NCI-H69 (cell line): ENCODE data around the gene OPRL1.
"Not testable (repeated sequence)": the region's sequence is repeated elsewhere in the genome, so short reads cannot be mapped to it uniquely, and the experiment has no call there.

Experiments used
- DNase-seq: peaks from one replicate; lab custom pipeline; 2025; lab: John Stamatoyannopoulos, UW

OPRL1 gene

DNA sequence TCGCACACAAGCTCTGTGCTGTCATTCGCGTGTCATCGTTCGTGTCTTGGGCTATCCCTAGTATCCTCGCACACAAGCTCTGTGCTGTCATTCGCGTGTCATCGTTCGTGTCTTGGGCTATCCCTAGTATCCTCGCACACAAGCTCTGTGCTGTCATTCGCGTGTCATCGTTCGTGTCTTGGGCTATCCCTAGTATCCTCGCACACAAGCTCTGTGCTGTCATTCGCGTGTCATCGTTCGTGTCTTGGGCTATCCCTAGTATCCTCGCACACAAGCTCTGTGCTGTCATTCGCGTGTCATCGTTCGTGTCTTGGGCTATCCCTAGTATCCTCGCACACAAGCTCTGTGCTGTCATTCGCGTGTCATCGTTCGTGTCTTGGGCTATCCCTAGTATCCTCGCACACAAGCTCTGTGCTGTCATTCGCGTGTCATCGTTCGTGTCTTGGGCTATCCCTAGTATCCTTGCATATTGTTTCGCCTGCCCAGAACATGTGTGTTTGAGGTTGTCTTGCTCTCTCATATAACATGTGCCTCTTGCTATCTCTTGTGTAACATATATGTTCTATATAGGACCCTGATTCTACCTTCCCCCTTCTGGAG is 7.4 kb downstream of the OPRL1 start:
- not testable (repeated sequence) for DNase-seq

DNA sequence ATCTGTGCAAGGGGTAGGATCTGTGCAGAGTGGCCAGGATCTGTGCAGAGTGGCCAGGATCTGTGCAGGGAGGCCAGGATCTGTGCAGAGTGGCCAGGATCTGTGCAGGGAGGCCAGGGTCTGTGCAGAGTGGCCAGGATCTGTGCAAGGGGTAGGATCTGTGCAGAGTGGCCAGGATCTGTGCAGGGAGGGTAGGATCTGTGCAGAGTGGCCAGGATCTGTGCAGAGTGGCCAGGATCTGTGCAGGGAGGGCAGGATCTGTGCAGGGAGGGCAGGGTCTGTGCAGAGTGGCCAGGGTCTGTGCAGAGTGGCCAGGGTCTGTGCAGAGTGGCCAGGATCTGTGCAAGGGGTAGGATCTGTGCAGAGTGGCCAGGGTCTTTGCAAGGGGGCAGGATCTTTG is 8.7 kb downstream of the OPRL1 start:
- not testable (repeated sequence) for DNase-seq

DNA sequence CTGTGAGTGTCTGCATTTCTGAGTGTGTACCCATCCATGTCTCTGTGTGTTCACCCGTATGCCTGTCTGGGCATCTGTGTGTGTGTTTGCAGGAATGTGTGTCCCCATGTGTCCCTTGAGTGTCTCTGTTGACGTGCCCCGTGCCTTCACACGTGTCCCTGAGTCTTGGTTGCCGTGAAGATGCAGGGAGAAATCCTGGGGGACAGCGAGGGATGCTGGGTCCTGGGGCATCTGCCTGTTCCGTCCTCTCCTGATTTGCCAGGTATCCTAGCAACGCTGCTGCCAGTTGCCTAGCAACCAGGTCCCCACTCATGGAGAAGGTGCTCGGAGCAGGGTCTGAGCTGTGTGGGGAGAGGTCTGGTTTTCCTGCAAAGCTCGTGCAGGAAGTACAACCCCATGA is 10.3 kb downstream of the OPRL1 start:
- peak; percentile 38 for DNase-seq

DNA sequence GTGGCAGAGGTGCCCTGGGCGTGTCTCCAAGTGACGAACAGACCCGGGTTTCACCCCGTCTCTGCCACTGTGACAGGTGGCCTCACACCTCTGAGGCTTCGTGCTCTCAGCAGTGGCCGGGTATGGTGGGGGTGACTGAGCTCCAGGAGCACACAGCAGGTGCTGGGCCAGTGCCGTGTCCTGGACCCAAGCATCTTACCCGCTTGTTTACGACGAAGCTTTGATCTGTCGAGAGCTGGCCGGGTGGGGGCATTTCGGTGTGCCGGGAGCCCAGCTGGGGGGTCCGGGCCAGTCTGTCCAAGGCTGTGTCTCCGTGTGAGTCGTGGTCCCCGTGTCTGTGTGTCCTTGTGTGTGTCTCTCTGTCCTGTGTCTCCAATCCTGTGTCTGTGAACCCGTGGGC is 11.5 kb downstream of the OPRL1 start:
- no peak for DNase-seq

DNA sequence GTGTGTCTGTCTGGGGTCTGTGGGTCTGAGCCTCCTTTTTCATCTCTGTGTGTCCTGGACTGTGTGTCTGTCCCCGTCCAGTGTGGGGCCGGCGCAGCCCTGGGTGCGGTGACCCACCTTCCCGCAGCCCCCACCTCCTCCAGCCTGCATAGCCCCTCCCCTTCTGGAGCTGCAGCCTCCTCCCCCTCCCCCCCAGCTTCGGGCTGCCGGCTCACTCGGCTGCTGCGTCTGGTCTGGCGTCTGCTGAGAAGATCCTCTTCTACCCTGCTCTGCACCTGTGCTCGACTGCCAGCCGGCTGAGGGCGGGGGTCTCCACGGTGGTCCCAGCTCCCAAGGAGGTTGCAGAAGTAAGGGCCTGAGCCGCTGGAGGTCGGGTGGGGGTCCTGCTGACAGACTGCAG is 11.9 kb downstream of the OPRL1 start:
- DNase-seq, result peak; percentile 34

DNA sequence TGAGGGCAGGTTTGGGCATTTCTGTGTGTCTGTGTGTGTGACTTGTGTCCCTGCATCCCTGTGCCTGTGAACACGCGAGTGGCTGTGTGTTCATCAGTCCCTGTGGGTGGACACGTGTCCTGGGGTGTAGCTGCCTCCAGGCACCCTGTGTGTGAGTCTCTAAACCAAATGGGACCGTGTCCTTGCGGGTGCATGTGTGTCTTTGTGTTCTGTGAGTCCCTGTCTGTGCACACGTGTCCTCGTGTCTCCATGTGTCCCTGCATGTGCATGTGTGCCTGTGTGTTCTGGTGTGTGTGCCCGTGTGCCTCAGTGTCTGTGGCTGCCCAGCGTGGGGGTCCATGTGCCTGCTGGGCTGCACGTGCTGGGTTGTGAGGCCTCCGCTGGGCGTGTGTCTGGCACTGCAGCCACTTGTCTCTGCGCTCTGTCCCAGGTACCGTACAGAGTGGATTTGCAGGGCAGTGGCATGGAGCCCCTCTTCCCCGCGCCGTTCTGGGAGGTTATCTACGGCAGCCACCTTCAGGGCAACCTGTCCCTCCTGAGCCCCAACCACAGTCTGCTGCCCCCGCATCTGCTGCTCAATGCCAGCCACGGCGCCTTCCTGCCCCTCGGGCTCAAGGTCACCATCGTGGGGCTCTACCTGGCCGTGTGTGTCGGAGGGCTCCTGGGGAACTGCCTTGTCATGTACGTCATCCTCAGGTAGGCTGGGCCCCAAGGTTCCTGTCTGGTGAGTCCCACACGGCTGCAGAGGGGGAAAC is 12.6 kb downstream of the OPRL1 start:
- no peak for DNase-seq

DNA sequence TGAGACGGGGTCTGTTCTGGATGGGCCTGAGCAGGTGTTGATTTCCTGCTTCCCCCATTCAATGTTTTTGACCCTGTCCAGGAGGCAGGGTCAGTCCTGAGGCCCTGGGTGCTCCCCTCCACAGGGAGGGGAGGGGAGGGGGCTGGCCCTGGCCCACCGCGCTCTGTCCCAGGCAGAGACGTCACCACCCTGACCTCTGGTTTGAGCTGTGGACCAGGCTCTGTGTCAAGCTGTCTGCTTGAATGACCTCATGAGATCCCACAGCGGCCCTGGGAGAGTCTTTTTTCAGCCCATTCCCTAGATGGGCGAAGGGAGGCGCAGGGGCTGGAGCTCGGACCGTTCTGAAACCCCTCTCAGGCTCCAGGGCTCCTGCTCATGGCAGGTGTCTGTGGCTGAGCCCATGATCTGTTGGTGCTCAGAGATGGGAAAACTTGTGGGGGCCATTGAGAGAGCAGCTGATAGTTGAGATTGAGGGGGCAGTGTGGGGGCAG is 13.2 kb downstream of the OPRL1 start:
- peak; percentile 7 for DNase-seq

DNA sequence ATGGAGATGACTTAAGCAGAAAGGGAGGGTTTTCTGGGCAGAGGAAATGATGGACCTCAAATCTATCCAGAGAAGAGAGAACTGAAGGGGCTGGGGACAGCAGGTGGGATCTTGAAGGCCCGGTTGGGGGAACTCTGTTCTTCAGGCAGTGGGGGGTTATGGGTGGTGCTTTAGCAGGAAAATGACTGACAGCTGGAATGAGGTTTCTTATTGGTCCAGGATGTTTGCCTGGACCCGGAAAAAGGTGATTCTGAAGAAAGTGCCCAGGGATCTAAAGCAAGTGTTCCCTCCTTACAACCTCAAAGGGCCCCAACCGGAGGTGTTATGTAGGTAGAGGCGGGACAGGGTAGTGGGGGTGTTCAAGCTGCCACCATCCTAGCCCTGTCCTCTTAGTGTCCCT is 15.6 kb downstream of the OPRL1 start:
- DNase-seq, result no peak

DNA sequence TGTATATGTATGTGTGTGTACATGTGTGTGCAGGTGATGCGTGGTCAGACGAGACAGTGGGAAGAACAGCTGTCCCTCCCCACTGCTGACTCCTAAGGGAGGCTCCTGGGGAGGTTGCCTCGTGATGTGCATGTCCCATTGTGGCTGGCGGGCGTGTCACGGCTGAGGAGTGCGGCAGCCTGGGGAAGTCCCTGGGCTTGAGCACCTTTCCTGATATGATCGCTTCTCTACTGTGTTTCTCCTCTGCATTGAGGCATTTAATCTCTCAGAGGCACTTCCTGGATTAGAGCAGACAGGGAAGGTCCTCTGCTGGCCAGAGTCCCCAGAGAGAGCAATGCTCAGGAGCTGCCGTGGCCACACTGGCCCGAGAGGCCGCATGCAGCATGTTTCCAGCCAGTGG is 16.0 kb downstream of the OPRL1 start:
- DNase-seq, result no peak

DNA sequence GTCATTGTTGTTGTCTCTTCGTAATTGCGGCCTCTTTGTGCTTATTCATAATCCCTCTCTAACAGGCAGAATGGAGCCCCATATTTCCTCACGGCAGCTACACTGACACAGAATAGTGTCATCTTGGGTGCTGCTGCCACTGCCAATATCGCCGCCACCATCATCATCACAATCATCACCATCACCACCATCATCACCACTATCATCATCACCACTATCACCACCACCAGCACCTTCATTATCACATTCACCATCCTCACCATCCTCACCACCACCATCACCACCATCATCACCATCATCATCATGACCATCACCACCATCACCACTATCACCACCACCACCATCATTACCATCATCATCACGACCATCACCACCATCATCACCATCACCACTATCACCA is 16.7 kb downstream of the OPRL1 start:
- no peak for DNase-seq

DNA sequence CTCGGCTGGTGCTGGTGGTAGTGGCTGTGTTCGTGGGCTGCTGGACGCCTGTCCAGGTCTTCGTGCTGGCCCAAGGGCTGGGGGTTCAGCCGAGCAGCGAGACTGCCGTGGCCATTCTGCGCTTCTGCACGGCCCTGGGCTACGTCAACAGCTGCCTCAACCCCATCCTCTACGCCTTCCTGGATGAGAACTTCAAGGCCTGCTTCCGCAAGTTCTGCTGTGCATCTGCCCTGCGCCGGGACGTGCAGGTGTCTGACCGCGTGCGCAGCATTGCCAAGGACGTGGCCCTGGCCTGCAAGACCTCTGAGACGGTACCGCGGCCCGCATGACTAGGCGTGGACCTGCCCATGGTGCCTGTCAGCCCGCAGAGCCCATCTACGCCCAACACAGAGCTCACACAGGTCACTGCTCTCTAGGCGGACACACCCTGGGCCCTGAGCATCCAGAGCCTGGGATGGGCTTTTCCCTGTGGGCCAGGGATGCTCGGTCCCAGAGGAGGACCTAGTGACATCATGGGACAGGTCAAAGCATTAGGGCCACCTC is 18.7 kb downstream of the OPRL1 start:
- DNase-seq, result no peak

DNA sequence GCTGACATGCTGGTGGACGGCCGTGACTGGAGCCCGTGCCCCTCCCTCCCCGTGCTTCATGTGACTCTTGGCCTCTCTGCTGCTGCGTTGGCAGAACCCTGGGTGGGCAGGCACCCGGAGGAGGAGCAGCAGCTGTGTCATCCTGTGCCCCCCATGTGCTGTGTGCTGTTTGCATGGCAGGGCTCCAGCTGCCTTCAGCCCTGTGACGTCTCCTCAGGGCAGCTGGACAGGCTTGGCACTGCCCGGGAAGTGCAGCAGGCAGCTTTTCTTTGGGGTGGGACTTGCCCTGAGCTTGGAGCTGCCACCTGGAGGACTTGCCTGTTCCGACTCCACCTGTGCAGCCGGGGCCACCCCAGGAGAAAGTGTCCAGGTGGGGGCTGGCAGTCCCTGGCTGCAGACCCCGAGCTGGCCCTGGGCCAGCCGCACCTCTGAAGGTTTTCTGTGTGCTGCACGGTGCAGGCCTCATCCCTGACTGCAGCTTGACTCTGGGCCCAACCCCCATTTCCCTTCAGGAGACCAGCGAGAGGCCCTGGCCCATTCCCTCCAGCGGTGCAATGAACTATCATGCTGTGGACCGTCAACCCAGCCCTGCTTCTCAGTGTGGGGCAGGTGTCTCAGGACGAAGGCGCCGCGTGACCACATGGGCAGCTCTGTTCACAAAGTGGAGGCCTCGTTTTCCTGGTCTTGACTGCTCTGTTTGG is 19.4 kb downstream of the OPRL1 start:
- DNase-seq, result peak; percentile 63

DNA sequence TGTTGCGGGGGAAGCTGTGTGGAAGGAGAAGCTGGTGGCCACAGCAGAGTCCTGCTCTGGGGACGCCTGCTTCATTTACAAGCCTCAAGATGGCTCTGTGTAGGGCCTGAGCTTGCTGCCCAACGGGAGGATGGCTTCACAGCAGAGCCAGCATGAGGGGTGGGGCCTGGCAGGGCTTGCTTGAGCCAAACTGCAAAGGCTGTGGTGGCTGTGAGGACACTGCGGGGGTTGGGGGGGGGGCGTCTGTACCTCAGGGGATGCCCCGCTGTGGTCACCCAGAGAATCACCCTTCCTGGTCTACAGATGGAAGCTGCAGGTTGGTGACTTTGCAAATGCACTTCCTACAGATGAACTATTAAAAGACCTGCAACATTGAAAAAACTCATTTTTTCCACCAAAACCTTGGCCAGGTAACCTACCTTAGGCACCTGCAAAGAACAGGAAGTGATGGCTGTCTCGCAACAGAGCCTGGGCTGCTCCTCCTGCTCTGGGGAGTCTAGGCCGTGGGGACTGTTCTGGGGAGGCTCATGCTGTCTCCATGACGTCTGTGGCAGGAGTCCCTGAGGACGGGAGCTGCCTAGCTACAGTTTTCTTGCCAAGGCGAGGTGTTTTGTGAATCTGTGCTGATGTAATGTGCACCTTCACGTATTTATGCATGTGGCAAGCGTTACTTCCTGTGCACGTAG is 20.1 kb downstream of the OPRL1 start:
- peak; percentile 66 for DNase-seq

DNA sequence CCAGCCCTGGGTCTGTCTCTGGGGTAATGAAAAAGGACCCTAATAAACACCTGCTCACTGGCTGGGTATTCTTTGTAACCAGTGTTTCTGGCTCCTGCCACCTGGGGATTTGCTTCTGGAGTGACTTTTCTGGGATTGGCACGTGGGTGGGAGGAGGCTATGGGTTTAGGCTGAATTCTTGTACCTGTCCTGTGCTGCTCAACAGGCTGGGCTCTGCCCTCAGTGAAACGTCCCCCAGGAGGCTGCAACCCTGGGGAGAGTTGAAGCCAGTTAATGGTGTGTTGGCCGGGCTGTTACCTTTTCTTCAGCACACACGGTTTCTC is 20.6 kb downstream of the OPRL1 start:
- no peak for DNase-seq

DNA sequence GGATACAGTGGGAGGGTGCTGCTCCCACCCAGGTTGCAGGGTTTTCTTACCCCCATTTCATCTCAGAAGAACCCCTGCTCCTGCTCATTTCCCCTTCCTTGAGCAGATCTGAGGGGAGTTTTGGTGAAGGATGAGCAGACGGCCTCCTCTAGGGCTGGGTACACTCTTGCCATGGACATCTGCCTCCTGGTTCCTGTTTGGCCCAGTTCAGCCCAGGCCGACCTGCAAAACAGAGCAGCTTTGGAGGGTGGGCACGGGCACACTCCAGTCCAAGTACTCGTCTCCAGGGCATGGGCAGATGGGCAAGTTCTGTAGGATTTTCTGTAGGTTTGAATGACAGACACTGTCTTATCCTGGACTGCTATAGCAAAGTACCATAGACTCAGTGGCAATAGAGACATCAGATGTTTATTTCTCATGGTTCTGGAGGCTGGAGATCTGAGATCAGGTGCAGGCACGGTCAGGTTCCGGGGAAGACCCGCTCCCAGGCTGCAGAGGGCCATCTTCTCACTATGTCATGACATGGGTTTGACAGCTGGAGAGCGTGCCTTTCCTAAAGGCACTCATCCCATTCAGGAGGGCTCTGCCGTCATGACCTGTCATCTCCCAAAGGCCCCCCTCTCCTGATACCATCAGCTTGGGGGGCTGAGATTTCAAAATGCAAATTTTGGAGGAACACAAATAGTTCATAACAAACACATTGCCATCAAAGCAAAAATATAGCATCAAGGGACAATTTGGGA is 21.2 kb downstream of the OPRL1 start:
- DNase-seq, result no peak

DNA sequence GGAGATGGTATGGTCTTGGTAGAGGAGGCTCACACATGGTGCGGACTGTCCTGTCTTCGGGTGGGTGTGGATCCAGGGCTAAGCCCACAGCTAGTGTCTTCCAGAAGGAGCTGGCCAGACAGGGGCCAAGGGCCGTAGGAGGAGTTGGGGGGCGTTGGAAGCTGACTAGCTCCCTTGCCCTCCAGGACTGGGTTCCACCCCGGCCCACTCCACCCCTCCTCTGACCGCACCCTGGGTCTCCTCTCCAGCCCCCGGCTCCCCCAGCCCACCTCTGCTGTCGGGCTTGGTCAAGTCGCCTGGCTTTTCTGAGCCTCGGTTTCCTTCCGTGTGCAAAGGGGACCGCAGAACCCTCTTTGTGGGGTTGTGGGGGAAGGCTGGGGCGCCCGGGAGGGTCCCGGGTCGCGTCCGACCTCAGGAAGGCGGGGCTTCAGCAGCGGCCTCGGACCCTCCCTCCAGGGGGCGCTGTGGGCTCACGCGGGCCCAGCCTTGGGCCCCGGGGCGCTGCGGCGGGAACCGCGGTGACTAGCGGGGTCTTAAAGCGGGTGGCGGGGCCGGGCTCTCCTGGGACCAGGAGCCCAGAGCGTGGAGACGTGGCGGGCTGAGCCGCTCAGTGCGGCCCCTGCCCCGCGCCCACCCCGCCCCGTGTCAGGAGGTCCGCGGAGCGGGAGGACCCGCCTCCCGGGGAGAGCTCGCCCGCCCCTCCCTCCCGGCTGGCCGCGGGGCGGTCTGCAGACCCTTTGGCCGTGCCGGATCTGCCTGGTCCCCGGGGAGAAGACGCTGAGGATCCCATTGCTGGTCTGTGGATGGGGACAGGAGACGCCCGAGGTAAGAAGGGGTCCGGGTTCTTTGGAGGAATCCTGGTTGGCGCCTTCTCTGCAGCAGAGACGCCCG is 22.1 kb downstream of the OPRL1 start:
- peak; percentile 69 for DNase-seq

DNA sequence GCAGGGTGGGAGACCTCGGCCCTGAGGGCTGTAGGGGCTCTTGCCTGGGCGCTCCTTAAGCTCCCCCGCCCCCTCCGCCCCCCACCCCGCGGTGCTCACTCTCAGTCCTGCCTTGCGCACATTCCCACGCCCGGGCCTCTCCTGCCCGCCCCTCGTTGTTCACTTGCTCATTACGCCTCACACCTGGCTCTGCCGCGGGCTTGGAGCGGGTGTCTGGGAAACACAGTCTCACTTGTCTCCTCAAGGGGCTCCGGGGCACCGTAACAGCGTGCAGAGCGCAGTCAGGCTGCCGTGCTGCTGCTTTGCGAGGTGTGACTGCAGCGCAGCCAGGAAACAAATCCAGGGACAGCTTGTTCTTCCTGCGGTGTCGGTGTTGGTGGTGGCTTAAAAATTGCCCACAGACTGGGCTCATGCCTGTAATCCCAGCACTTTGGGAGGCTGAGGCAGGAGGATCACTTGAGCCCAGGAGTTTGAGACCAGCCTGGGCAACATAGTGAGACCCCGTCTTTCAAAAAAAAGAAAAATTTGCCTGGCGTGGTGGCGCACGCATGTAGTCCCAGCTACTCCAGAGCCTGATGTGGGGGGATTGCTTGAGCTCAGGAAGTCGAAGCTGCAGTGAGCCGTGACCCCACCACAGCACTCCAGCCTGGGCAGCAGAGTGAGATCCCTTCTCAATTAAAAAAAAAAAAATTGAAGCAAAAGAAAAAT is 22.9 kb downstream of the OPRL1 start:
- DNase-seq, result peak; percentile 76

DNA sequence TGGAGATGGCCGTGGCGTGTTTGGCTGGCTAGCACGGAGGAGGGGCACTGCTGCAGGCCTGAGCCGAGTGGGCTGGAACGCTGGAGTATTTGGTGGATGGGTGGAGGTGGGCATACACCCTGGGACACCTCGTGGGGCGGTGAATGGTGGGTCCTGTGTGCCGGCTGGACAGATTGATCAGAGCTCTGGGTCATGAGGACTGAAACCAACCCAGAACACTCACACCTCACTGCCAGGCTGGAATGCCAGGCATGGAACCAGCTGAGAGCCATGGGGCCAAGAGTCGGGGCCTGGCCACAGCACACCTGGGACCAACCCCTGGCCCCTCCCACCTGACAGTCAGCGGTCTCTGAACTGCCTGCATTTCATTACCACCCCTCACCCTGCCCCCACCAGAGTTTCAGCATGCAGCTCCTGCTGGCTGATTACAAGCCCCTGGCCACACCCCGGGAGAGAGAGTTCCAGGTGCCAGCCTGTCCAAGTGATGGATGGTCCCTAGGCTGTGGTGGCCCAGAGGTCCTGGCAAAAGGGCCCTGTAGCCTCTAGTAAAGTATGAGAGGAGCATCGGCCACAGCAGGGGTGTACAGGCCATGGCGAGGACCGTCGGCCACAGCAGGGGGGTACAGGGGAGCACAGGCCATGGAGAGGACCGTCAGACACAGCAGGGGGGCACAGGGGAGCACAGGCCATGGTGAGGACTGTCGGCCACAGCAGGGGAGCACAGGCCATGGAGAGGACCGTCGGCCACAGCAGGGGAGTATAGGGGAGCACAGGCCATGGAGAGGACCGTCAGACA is 24.2 kb downstream of the OPRL1 start:
- no peak for DNase-seq
